Measurements from ENCODE around the gene FNDC5. TPM values are rescaled to one million over a fixed set of nuclear protein-coding genes. Genes with fewer than 3 reads are reported as not detected.
A peak's percentile ranks its signal among the peaks of the same experiment; 100 is the strongest.

Gene FNDC5
- total and polyA plus RNA-seq, 2 of the 13 experiments (the other 11 are each of a cell fraction or from before 2014, with no cell fraction given) = 1.4 to 3.1 TPM

GRCh38 chr1:32886004-32886827 lies 15.5 kb upstream of the FNDC5 start, which contains the start of gene HPCA (continued):
- TF ChIP-seq, protein P1, sequence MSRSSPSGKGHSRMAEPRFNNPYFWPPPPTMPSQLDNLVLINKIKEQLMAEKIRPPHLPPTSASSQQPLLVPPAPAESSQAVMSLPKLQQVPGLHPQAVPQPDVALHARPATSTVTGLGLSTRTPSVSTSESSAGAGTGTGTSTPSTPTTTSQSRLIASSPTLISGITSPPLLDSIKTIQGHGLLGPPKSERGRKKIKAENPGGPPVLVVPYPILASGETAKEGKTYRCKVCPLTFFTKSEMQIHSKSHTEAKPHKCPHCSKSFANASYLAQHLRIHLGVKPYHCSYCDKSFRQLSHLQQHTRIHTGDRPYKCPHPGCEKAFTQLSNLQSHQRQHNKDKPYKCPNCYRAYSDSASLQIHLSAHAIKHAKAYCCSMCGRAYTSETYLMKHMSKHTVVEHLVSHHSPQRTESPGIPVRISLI (CRISPR knock-in tag; IDR thresholded peaks at IDR 0.05; ENCODE audit: borderline replicate concordance) = 0 out of 2 replicates have a peak, but pooled peaks have one; percentile 49
- TF ChIP-seq, protein P2, sequence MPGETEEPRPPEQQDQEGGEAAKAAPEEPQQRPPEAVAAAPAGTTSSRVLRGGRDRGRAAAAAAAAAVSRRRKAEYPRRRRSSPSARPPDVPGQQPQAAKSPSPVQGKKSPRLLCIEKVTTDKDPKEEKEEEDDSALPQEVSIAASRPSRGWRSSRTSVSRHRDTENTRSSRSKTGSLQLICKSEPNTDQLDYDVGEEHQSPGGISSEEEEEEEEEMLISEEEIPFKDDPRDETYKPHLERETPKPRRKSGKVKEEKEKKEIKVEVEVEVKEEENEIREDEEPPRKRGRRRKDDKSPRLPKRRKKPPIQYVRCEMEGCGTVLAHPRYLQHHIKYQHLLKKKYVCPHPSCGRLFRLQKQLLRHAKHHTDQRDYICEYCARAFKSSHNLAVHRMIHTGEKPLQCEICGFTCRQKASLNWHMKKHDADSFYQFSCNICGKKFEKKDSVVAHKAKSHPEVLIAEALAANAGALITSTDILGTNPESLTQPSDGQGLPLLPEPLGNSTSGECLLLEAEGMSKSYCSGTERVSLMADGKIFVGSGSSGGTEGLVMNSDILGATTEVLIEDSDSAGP (CRISPR knock-in tag; IDR thresholded peaks at IDR 0.05; ENCODE audit: borderline replicate concordance) = peak; percentile 69
- TF ChIP-seq ZEB1 (IDR thresholded peaks at IDR 0.05; ENCODE audit: insufficient replicate concordance, low read depth) (no peak), ZNF589 (CRISPR knock-in tag; conservative IDR thresholded peaks at IDR 0.05) (peak; percentile 99), ZNF180 (CRISPR knock-in tag; IDR thresholded peaks at IDR 0.05; ENCODE audit: borderline replicate concordance, low read depth) (peak; percentile 79; the same call in 1 of the 2 replicates), ZNF24 (IDR thresholded peaks at IDR 0.05) (no peak), SCMH1 (CRISPR knock-in tag; IDR thresholded peaks at IDR 0.05; ENCODE audit: borderline replicate concordance) (no peak), ZBTB1 (CRISPR knock-in tag; IDR thresholded peaks at IDR 0.05; ENCODE audit: borderline replicate concordance) (peak; percentile 95), ZNF670 (CRISPR knock-in tag; IDR thresholded peaks at IDR 0.05; ENCODE audit: borderline replicate concordance) (peak; percentile 69; the same call in 1 of the 2 replicates), ZSCAN31 (CRISPR knock-in tag; IDR thresholded peaks at IDR 0.05; ENCODE audit: low read depth) (peak; percentile 92), ZNF543 (CRISPR knock-in tag; IDR thresholded peaks at IDR 0.05) (peak; percentile 96), JUN (CRISPR knock-in tag; IDR thresholded peaks at IDR 0.05) (peak; percentile 76; the same call in 1 of the 2 replicates)
- TF ChIP-seq, protein P3, sequence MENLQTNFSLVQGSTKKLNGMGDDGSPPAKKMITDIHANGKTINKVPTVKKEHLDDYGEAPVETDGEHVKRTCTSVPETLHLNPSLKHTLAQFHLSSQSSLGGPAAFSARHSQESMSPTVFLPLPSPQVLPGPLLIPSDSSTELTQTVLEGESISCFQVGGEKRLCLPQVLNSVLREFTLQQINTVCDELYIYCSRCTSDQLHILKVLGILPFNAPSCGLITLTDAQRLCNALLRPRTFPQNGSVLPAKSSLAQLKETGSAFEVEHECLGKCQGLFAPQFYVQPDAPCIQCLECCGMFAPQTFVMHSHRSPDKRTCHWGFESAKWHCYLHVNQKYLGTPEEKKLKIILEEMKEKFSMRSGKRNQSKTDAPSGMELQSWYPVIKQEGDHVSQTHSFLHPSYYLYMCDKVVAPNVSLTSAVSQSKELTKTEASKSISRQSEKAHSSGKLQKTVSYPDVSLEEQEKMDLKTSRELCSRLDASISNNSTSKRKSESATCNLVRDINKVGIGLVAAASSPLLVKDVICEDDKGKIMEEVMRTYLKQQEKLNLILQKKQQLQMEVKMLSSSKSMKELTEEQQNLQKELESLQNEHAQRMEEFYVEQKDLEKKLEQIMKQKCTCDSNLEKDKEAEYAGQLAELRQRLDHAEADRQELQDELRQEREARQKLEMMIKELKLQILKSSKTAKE (CRISPR knock-in tag; IDR thresholded peaks at IDR 0.05; ENCODE audit: borderline replicate concordance) = 0 out of 2 replicates have a peak, but pooled peaks have one; percentile 66
- TF ChIP-seq, protein P4, sequence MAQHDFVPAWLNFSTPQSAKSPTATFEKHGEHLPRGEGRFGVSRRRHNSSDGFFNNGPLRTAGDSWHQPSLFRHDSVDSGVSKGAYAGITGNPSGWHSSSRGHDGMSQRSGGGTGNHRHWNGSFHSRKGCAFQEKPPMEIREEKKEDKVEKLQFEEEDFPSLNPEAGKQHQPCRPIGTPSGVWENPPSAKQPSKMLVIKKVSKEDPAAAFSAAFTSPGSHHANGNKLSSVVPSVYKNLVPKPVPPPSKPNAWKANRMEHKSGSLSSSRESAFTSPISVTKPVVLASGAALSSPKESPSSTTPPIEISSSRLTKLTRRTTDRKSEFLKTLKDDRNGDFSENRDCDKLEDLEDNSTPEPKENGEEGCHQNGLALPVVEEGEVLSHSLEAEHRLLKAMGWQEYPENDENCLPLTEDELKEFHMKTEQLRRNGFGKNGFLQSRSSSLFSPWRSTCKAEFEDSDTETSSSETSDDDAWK (CRISPR knock-in tag; IDR thresholded peaks at IDR 0.05) = no peak
- TF ChIP-seq, protein P5, sequence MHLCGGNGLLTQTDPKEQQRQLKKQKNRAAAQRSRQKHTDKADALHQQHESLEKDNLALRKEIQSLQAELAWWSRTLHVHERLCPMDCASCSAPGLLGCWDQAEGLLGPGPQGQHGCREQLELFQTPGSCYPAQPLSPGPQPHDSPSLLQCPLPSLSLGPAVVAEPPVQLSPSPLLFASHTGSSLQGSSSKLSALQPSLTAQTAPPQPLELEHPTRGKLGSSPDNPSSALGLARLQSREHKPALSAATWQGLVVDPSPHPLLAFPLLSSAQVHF (CRISPR knock-in tag; IDR thresholded peaks at IDR 0.05) = peak; percentile 98
- TF ChIP-seq, protein P6, sequence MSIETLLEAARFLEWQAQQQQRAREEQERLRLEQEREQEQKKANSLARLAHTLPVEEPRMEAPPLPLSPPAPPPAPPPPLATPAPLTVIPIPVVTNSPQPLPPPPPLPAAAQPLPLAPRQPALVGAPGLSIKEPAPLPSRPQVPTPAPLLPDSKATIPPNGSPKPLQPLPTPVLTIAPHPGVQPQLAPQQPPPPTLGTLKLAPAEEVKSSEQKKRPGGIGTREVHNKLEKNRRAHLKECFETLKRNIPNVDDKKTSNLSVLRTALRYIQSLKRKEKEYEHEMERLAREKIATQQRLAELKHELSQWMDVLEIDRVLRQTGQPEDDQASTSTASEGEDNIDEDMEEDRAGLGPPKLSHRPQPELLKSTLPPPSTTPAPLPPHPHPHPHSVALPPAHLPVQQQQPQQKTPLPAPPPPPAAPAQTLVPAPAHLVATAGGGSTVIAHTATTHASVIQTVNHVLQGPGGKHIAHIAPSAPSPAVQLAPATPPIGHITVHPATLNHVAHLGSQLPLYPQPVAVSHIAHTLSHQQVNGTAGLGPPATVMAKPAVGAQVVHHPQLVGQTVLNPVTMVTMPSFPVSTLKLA (IDR thresholded peaks at IDR 0.05) = no peak
